GM10266 (cell line): ENCODE results near the gene ZNF629.

Source experiments
- DNase-seq: peaks from one replicate; pipeline ENCODE4 v3.0.0; 2012; ENCODE audit errors: extremely low spot score
- TF ChIP-seq, protein P1 (sequence below): IDR thresholded peaks from 2 replicates; pipeline ENCODE4 v1.5.1; 2012; ENCODE audit warnings: mild to moderate bottlenecking, low read depth; ENCODE audit not compliant: control insufficient read depth, insufficient read depth; ENCODE audit errors: missing control alignments

Gene ZNF629

GRCh38 chr16:30784215-30784614, 2.8 kb downstream of the ZNF629 start:
- DNase-seq: no peak
- TF ChIP-seq, protein P1, sequence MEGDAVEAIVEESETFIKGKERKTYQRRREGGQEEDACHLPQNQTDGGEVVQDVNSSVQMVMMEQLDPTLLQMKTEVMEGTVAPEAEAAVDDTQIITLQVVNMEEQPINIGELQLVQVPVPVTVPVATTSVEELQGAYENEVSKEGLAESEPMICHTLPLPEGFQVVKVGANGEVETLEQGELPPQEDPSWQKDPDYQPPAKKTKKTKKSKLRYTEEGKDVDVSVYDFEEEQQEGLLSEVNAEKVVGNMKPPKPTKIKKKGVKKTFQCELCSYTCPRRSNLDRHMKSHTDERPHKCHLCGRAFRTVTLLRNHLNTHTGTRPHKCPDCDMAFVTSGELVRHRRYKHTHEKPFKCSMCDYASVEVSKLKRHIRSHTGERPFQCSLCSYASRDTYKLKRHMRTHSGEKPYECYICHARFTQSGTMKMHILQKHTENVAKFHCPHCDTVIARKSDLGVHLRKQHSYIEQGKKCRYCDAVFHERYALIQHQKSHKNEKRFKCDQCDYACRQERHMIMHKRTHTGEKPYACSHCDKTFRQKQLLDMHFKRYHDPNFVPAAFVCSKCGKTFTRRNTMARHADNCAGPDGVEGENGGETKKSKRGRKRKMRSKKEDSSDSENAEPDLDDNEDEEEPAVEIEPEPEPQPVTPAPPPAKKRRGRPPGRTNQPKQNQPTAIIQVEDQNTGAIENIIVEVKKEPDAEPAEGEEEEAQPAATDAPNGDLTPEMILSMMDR: no peak

- TF ChIP-seq, protein P1: no peak
- DNase-seq: no peak
Observed at GRCh38 chr16:30783280-30784109, 3.5 kb downstream of the ZNF629 start.

DNA sequence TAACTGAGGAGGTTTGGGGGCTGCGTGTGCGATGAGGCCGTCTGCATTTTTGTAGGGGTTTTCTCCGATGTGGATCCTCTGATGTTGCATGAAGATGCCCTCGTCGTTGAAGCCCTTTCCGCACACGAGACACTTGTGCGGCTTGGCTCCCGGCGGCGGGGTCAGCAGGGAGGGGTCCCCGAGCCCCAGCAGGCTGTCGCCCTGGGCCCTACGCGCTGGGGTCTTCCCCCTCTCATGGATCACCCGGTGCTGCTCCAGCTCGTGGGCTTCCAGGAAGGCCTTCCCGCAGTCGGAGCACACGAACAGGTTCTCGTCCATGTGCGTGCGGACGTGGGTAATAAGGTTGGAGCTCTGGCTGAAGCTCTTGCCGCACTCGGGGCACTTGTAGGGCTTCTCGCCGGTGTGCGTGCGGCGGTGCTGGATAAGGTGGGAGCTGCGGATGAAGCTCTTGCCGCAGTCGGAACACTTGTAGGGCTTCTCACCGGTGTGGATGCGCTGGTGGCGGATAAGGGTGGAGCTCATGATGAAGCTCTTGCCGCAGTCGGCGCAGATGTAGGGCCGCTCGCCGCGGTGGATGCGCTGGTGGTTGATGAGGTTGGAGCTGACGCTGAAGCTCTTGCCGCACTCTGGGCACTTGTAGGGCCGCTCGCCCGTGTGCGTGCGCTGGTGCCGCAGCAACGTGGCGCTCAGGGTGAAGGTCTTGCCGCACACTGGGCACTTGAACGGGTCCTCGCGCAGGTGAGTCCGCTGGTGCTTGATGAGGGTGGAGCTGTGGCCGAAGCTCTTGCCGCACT, 4.3 kb downstream of the ZNF629 start:
- TF ChIP-seq, protein P1: no peak

GRCh38 chr16:30780549-30780948, 6.5 kb downstream of the ZNF629 start:
- DNase-seq: no peak
- TF ChIP-seq, protein P1: no peak

More for the DNA sequence above, 4.3 kb downstream of the ZNF629 start:
- DNase-seq: no peak

DNA sequence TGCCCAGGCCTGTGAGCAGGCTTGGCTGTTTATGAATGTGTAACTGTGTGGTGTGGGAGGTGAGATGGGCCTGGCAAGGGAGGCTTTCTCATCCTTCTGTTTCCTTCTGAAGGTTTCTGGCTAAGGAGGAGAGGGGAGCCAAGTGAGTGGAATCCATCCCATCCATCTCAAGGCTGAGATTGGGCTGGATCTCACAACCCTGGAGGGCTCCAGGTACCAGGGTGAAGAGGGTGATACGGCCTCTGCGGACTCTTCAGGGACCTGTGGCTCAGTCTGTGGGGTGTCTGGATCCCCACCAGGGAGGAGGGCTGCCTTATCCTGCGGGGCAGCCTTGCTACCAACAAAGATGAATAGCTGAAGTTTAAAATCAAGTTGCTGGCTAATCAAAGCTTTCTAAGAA, 7.0 kb downstream of the ZNF629 start:
- TF ChIP-seq, protein P1: no peak
- no peak for DNase-seq

DNA sequence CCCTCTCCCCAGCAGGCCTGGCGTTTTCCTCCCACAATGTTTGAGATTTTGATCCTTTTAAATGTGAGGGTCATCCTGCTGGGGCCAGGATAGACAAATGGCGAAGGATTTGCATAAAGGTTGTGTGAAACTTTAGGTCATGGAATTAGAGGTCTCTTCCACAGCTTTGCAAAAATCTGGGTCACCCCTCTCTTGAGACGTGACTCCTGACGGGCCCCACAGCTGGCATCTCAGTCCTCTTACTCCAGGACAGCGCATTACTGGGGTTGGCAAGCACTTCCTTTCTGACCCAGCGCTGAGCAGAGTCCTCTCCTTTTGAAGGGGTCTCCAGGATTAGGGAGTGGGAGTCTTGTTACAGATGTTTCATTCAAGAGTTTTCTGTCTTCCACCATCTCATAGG, 7.4 kb downstream of the ZNF629 start:
- no peak for DNase-seq
- TF ChIP-seq, protein P1: no peak

DNA sequence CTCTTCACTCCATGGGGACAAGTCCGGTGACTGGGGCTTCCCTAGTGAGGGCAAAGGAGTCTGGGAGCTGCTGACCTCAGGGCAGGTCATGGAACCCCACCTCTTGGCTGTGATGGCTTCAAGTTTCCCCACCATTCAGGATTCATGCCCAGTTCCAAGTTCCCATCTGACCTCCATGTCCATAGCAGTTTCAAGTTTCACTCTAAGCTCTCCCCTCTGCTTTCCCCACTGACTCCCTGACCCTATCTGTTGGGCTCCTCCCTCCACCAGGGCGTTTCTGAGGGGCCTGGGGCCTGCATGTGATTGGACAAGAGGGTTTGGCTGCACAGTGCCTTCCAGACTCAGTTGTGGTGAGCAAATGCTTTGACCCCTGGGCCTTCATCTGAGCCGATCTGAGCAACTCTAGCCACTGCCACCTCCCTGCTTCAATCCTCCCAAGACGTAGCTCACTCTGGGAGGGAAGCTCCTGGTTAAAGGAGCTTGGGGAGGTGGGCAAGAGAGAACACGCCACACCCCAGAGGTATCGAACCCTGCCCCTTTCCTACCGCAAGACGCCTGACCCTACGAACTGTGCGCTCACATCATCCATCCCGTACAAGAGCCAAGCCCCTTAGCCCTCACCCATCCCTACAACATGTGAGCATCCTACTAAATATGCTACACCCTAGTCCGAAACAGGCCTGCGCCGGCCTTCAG, 8.3 kb downstream of the ZNF629 start:
- TF ChIP-seq, protein P1: no peak
- DNase-seq: no peak
